Activated gamma-delta T cell (primary cell): ENCODE data around the gene SDR39U1.
A peak's percentile ranks its signal among the peaks of the same experiment; 100 is the strongest.

Experiments used
- DNase-seq: peaks from one replicate; lab custom pipeline; 2025; lab: John Stamatoyannopoulos, UW

SDR39U1 gene

GRCh38 chr14:24411443-24412389 lies 30.9 kb downstream of the SDR39U1 start:
- DNase-seq: no peak

GRCh38 chr14:24409956-24410355 lies 32.6 kb downstream of the SDR39U1 start:
- DNase-seq: no peak

- no peak for DNase-seq
Measured at GRCh38 chr14:24409192-24409591, 33.4 kb downstream of the SDR39U1 start.

GRCh38 chr14:24408764-24409163 lies 33.8 kb downstream of the SDR39U1 start:
- DNase-seq: no peak

DNA sequence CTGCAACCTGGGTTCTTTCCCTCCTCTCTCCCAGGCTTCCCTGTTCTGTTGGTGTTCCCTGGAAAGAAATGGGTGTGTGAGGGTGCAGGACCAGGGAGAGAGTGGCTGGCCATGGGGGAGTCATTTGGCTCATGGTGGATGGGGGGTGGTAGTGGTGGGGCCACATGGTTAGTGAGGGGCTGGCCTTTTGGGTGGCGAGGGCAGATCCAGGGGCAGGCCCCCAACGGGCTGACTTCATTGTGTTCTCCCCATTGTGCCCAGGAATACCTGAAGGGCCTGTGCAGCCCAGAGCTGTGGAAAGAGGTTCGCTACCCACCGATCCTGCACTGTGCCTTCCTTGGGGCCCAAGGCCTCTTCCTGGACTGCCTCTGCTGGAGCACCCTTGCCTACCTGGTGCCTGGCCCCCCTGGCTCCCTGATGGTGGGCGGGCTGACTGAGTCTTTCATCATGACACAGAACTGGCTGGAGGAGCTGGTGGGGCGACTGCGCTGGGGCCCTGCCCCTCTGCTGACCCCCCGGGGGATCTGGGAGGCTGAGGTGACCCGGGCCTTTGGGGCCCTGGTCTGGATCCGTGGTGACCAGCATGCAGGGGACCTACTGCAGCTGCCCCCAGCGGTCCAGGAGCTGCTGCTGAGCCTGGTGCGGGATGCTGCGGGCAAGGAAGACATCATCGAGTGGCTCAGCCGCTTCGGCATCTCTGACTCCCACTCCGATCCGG lies 34.8 kb downstream of the SDR39U1 start:
- no peak for DNase-seq

DNA sequence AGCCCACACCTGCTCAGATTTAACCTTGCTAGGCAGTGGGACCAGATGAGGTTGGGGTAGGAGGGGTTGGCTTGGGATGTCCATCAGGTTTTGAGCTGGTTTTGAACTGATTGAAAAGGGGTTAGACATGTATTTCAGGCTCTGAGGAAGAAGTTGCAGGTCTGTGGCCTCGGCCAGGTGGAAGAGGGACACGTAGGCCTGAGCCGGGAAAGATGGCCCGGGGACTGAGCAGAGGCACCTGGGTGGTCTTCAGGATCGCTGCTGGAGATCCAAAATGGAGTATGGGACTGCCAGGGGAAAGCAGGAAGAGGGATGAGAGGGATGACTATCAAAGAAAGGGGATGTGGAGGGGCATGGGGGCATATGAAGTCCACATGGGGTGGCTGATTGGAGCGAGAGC lies 36.2 kb downstream of the SDR39U1 start:
- DNase-seq: no peak

DNA sequence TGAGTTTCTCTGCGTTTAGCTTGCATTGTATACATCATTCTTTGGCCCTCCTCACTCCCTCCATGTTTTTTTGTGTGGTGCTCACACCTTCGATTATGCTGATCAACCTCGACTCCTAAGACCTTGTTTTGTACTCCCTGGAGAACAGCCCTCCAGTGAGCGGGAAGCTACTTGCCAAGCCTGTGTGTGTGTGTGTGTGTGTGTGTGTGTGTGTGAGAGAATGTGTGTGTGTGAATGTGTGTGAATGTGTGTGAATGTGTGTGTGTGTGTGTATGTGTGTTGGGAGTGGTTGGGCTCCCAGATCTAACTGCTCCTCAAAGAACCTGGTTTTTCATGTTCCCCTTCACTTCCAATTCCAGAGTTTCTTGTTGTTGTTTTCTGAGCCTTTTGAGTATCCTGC lies 37.8 kb downstream of the SDR39U1 start:
- no peak for DNase-seq

DNA sequence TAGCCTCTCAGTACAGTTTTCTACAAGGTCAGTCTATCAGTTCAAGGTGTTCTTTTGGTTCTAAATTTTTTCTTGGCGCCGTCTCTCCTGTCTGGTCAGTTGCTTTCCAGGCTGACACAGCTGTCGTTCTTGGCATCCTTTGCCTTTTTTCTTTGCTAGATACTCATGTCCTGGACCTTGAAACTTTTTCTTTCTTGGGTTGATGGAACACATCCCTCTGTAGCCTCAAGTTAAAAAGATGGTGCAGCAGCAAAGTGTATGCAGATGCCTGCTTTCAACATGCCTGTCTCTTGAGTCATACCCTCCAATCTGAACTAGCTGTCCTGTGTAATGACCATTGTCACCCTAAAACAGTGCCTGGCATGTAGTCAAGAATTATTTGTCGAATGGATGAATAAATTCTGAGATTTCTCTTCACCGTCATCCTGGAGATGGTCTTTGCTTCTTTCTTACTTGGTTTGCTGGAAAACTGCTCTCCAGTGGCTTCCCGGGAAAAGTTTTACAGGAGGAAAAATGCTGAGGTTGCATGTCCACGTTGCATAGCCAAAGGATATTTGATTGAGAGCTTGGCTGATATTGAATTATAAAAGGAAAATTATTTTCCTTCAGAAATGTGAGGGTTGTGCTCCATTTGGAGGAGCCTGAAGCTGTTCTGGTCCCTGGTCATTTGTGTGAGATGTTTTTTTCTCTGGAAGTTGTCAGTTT lies 39.1 kb downstream of the SDR39U1 start:
- no peak for DNase-seq

GRCh38 chr14:24401810-24402702 lies 40.5 kb downstream of the SDR39U1 start:
- no peak for DNase-seq

GRCh38 chr14:24399999-24400718 lies 42.4 kb downstream of the SDR39U1 start:
- DNase-seq: no peak

DNA sequence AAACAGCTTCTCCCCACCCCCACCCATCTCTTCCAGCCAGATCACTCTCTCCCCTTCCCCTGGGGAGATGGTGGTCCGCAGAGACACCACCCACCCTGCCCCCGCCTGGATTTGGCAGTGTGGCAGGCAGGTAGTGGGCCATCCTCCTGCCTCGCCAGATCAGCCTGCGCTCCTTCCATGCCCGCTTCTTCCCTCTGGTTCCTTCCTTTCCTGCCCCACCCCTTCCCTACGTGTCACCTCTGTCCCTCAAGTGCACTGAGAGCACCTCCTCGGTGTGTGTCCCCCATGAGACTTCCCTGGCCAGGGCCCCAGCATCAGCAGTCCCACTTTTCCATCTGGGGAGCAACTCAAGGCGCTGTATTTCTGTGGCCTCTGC lies 43.1 kb downstream of the SDR39U1 start:
- DNase-seq: no peak

GRCh38 chr14:24398653-24399446 lies 43.7 kb downstream of the SDR39U1 start, which contains the start of gene NYNRIN:
Gene NYNRIN, plus strand, starts transcription at chr14:24399003. Its CDS starts 244 bp downstream, at chr14:24399247.
- DNase-seq: peak; percentile 28

GRCh38 chr14:24398293-24398652 lies 44.3 kb downstream of the SDR39U1 start:
- DNase-seq: no peak

DNA sequence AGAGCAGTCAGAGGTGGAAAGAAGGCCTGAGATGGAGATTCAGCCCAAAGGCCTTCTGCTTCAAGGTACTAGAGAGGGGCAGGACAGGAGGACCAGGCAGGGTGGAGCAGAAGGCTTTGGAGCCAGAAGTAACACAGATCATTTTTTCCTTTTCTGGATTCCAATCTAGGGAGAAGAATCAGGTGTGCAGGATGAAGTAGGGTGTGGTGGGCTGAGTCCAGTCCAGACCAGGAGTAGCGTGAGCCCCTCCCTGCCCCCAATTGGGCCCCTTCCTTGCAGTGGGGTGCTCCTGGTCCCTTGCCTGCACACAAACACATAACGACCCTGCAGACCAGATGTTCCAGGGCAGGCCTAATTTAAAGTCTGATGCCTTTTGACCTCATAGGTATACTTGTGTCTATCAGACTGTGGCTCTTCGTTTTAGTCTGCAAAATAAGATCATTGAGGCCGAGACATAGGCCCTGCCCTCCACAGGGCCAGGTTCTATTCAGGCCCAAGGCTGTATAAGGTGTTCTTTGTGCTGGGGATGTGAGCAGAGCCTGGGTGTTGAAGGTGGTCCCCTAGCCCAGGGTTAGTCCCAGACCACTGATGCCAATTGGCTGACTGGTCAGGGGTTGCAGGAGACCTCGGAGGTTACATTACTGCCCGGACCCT lies 44.8 kb downstream of the SDR39U1 start:
- DNase-seq: no peak

DNA sequence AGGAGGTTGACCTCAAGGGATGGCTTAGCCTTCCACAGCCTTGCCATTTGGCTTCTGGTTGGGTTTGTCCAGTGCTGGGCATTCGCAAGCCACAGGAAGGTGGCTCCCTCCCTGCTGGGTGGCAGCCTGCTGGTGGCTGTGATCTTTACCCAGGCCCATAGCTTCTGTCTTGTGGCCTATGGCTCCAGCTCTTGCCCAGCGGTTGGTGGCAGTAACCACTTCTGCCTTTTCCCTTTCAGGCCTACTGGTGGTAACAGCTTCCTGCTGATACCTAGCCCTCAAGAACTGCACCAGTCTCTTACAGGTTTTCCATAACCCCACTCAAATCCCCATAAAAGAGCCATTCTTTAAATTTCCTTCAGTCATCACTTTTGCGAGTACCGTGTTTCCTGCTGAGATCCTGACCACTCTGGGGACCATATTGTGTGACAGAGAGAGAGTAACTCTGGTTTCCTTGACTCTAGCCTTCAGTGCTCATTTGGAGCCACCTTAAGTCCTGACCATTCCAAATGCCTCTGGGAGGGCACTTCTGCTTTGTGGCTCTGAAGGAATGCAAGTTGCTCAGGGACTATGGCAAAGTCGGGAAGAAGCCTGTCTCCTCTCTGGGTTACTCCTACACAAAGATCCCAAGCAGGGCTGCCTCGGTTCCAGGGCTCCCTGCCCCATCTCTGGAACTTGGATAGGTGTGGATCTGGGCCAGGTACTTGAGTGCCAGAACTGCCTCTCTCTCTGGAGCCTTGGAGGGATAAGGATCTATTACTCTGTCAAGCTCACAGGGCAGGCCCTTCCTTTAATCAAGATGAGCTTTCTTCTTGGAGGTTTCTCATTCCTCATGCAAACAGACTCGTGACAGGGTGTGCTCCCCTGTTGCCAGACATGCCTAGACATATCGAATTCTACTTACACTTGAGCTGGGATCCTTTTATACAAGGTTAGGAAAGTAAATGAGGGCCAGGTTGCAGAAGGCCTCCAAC lies 46.7 kb downstream of the SDR39U1 start:
- DNase-seq: no peak

- no peak for DNase-seq
Measured at GRCh38 chr14:24394275-24394674, 48.3 kb downstream of the SDR39U1 start.

DNA sequence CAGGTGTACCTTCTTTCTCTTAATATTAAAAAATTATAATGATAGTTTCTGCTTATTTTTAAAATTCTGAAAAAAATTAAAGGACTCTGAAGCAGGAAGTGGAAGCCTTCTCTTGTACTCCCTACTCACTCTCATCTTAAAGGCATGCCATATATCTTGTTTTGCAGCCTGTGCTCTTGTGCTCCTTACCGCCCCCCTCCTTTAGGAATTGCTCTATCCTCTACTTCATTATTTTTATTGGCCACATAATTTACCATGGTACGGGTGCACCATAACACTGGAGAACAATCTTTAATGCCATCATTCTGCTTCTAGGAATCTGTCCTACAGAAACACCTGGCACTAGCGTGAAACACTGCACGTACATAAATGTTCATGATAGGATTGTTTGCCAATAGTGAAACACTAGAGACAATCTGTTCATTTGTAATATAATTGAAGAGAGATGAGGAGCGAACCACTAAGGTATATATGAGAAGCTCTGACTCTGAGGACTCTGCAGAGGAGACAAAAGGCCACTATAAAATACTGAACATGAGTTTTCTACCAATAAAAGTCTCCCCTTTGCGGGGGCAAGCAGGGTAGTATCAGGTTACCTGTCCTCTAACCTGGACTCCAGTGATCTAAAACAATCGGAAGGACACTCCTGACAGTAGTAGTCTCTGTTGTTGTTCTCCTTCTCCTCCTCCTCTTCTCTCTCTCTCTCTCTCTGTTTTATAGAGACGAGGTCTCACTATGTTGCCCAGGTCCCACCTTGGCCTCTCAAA lies 50.1 kb downstream of the SDR39U1 start:
- no peak for DNase-seq
